ENCODE results near the gene MYBPH.

Gene MYBPH

GRCh38 chr1:203165101-203165799, 10.4 kb downstream of the MYBPH start:
- DNase-seq, result no peak

GRCh38 chr1:203163891-203164635, 11.6 kb downstream of the MYBPH start:
- DNase-seq, result no peak

GRCh38 chr1:203162403-203162802, 13.2 kb downstream of the MYBPH start:
- DNase-seq, result no peak

GRCh38 chr1:203161703-203162102, 13.9 kb downstream of the MYBPH start:
- no peak for DNase-seq

- no peak for DNase-seq
These were observed 14.5 kb downstream of the MYBPH start for GRCh38 chr1:203161175-203161574.

GRCh38 chr1:203159844-203160243, 15.8 kb downstream of the MYBPH start:
- DNase-seq, result no peak

- DNase-seq, result no peak
These were observed 16.5 kb downstream of the MYBPH start for GRCh38 chr1:203158960-203159665.

- no peak for DNase-seq
These were observed 17.2 kb downstream of the MYBPH start for GRCh38 chr1:203158423-203158822.

- DNase-seq, result peak; percentile 24
These were observed 19.3 kb downstream of the MYBPH start for GRCh38 chr1:203156280-203156679.

- DNase-seq, result no peak
These were observed 21.4 kb downstream of the MYBPH start for GRCh38 chr1:203153989-203154821.

GRCh38 chr1:203153051-203153988, 22.3 kb downstream of the MYBPH start:
- DNase-seq, result no peak

GRCh38 chr1:203152158-203153034, 23.2 kb downstream of the MYBPH start:
- no peak for DNase-seq

GRCh38 chr1:203151362-203152157, 24.1 kb downstream of the MYBPH start:
- DNase-seq, result no peak

GRCh38 chr1:203150511-203151297, 24.9 kb downstream of the MYBPH start:
- no peak for DNase-seq

GRCh38 chr1:203149188-203149840, 26.3 kb downstream of the MYBPH start:
- no peak for DNase-seq

- no peak for DNase-seq
These were observed 27.0 kb downstream of the MYBPH start for GRCh38 chr1:203148579-203148978.

GRCh38 chr1:203148127-203148526, 27.5 kb downstream of the MYBPH start:
- peak; percentile 39 for DNase-seq

GRCh38 chr1:203147376-203147775, 28.2 kb downstream of the MYBPH start:
- DNase-seq, result no peak

All from NCI-H510A treated with DMSO at 0.1 percent for 48 hours (cell line).